Mesenchymal stem cell (in vitro differentiated cells and primary cell): ENCODE results near the gene SLC4A2.
A peak's percentile ranks its signal among the peaks of the same experiment; 100 is the strongest.

Experiments used
- DNase-seq: peaks from one replicate; pipeline ENCODE4 v3.0.0-alpha.2; 2013
- H2AFZ ChIP-seq: one replicate; pipeline ENCODE4 v1.6.1; 2013; ENCODE audit warnings: low read depth, mild to moderate bottlenecking, control low read depth, inconsistent platforms, low read length, moderate library complexity
- H2AK5ac ChIP-seq: 2 replicates; pipeline ENCODE4 v1.6.1; 2013; ENCODE audit warnings: low read length, moderate library complexity, mild to moderate bottlenecking, inconsistent platforms; ENCODE audit not compliant: severe bottlenecking
- H2BK120ac ChIP-seq: one replicate; pipeline ENCODE4 v1.6.1; 2013; ENCODE audit warnings: low read depth, mild to moderate bottlenecking, inconsistent platforms, low read length, moderate library complexity
- H2BK12ac ChIP-seq, 2 experiments: one replicate each; pipeline ENCODE4 v1.6.1; 2013; ENCODE audit warnings: inconsistent platforms in 2 of 2, low read length in 2 of 2, mild to moderate bottlenecking in 2 of 2, moderate library complexity in 2 of 2, control low read depth in 1 of 2
- H2BK15ac ChIP-seq: one replicate; pipeline ENCODE4 v1.6.1; 2013; ENCODE audit warnings: mild to moderate bottlenecking, low read depth, inconsistent platforms; ENCODE audit not compliant: poor library complexity, severe bottlenecking
- H2BK5ac ChIP-seq: 2 replicates; pipeline ENCODE4 v1.6.1; 2013; ENCODE audit warnings: low read depth, mild to moderate bottlenecking, low read length, control low read depth, inconsistent platforms; ENCODE audit not compliant: poor library complexity, severe bottlenecking
- H3K14ac ChIP-seq, 2 experiments: one replicate each; pipeline ENCODE4 v1.6.1; 2013; ENCODE audit warnings: inconsistent platforms in 2 of 2, low read length in 2 of 2, control low read depth in 1 of 2, mild to moderate bottlenecking in 1 of 2, moderate library complexity in 1 of 2
- H3K18ac ChIP-seq, 2 experiments: one replicate each; pipeline ENCODE4 v1.6.1; 2013; ENCODE audit warnings: inconsistent platforms in 2 of 2, low read length in 2 of 2, control low read depth in 1 of 2, low read depth in 1 of 2, mild to moderate bottlenecking in 1 of 2
- H3K23ac ChIP-seq, 2 experiments: one replicate each; pipeline ENCODE4 v1.6.1; 2013; ENCODE audit warnings: inconsistent platforms in 2 of 2, low read length in 2 of 2, mild to moderate bottlenecking in 2 of 2, moderate library complexity in 2 of 2, control low read depth in 1 of 2
- H3K27ac ChIP-seq: 2 replicates; pipeline ENCODE4 v1.5.1; 2013; ENCODE audit warnings: mild to moderate bottlenecking, moderate library complexity, low read length, control low read depth, inconsistent platforms; ENCODE audit not compliant: poor library complexity, severe bottlenecking
- H3K27me3 ChIP-seq, 2 experiments: 2 replicates each; pipeline versions ENCODE4 v1.6.1 to v1.7.0; 2013; ENCODE audit warnings: low read length in 2 of 2, mild to moderate bottlenecking in 2 of 2, moderate library complexity in 2 of 2, control low read depth in 1 of 2, inconsistent platforms in 1 of 2; ENCODE audit not compliant: control insufficient read depth in 1 of 2, insufficient read depth in 1 of 2
- H3K36me3 ChIP-seq, 2 experiments: 2 replicates each; pipeline versions ENCODE4 v1.6.1 to v1.7.0; 2013; ENCODE audit warnings: low read length in 2 of 2, control low read depth in 1 of 2, inconsistent platforms in 1 of 2, low read depth in 1 of 2, mild to moderate bottlenecking in 1 of 2; ENCODE audit not compliant: insufficient read depth in 2 of 2, control insufficient read depth in 1 of 2
- H3K4ac ChIP-seq, 2 experiments: one replicate each; pipeline ENCODE4 v1.6.1; 2013; ENCODE audit warnings: inconsistent platforms in 2 of 2, low read length in 2 of 2, mild to moderate bottlenecking in 2 of 2, moderate library complexity in 2 of 2, control low read depth in 1 of 2, low read depth in 1 of 2
- H3K4me1 ChIP-seq: 2 replicates; pipeline ENCODE4 v1.6.1; 2013; ENCODE audit warnings: low read depth, low read length, control low read depth; ENCODE audit not compliant: control insufficient read depth, insufficient read depth
- H3K4me2 ChIP-seq: 2 replicates; pipeline ENCODE4 v1.6.1; 2013; ENCODE audit warnings: low read length, mild to moderate bottlenecking, inconsistent platforms; ENCODE audit not compliant: poor library complexity, severe bottlenecking
- H3K4me3 ChIP-seq, 2 experiments: 2 replicates each; pipeline versions ENCODE4 v1.5.1 to v1.7.0; 2013; ENCODE audit warnings: low read length in 2 of 2, mild to moderate bottlenecking in 2 of 2, control low read depth in 1 of 2, low read depth in 1 of 2; ENCODE audit not compliant: insufficient read depth in 1 of 2
- H3K79me1 ChIP-seq: replicated peaks from 2 replicates; pipeline ENCODE4 v1.6.1; 2013; ENCODE audit warnings: mild to moderate bottlenecking, control low read depth, low read length, inconsistent platforms; ENCODE audit not compliant: poor library complexity, severe bottlenecking
- H3K9ac ChIP-seq: 2 replicates; pipeline ENCODE4 v1.7.0; 2013; ENCODE audit warnings: mild to moderate bottlenecking, low read length, moderate library complexity
- H3K9me3 ChIP-seq: 2 replicates; pipeline ENCODE4 v1.7.0; 2013; ENCODE audit warnings: mild to moderate bottlenecking, low read length; ENCODE audit not compliant: control insufficient read depth
- H4K8ac ChIP-seq: one replicate; pipeline ENCODE4 v1.6.1; 2013; ENCODE audit warnings: inconsistent platforms, mild to moderate bottlenecking, low read length, moderate library complexity
- H4K91ac ChIP-seq: one replicate; pipeline ENCODE4 v1.6.1; 2013; ENCODE audit warnings: mild to moderate bottlenecking, low read length, inconsistent platforms
- WGBS: methylation state at CpG from one replicate; pipeline ENCODE4 v1.1.7; 2013; ENCODE audit warnings: mixed read lengths; 5-methylcytosine and 5-hydroxymethylcytosine counted together

Gene SLC4A2

DNA sequence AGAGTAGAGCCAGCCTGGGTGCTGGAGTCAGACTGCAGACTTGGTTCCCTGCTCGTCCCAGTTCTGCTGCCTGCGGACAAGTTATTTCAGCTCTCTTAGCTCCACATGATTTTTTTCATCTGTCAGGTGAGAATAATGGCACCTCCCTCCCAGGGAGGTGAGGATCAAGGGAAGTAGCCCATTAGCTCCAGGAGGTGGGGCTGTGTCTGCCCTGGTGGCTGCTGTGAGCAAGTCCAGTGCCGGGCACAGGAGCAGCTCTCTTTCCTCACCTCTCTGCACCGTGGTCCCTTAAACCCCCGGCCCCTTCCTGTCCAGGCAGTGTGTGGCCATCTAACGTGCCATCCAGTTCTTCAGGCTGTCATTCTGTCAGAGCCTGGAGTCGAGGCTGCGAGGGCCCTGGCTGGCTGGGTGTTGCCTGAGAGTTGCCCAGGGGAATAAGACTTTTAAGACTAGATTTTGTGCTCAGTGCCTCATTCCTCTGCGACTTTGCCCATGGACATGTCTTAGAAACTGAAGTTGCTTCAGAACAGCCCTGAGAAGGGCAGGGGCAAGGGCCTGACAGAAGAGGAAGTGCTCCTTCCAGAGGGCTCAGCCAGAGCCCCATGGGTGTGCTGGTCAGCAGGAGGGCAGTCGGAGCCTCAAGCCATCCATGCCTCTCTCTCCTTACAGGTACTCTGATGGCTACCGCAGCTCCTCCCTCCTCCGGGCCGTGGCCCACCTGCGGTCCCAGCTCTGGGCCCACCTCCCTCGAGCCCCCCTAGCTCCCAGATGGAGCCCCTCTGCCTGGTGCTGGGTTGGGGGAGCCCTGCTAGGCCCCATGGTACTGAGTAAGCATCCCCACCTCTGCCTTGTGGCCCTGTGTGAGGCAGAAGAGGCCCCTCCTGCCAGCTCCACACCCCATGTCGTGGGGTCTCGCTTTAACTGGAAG lies 26.2 kb upstream of the SLC4A2 start:
- H2AFZ ChIP-seq: no peak overlapping the region
- H3K27me3 ChIP-seq: no peaks in the 10 kb centered on the region
- H4K91ac ChIP-seq: no peak overlapping the region
- H3K4me1 ChIP-seq: peaks cover 7% of the 10 kb centered on the region
- no peak overlapping the region for H2BK120ac ChIP-seq
- peak overlapping the region in 1 of 2 experiments; percentile 31 for H2BK12ac ChIP-seq
- no peak overlapping the region for H3K18ac ChIP-seq
- DNase-seq: no peak
- no peak overlapping the region for H3K27ac ChIP-seq
- no peak overlapping the region for H3K14ac ChIP-seq
- H3K9me3 ChIP-seq: no peaks in the 10 kb centered on the region
- no peak overlapping the region for H2BK15ac ChIP-seq
- no peak overlapping the region for H3K4me3 ChIP-seq
- H3K9ac ChIP-seq: no peak overlapping the region
- peaks cover 48 to 53% of the 10 kb centered on the region in 2 experiments for H3K36me3 ChIP-seq
- no peak overlapping the region for H3K4ac ChIP-seq
- no peak overlapping the region for H3K4me2 ChIP-seq
- H4K8ac ChIP-seq: no peak overlapping the region
- H3K79me1 ChIP-seq: peaks cover 23% of the 10 kb centered on the region
- 87% methylated on average over 17 of the region's 17 CpGs for WGBS
- no peak overlapping the region for H3K23ac ChIP-seq
- H2AK5ac ChIP-seq: no peak overlapping the region
- H2BK5ac ChIP-seq: no peak overlapping the region

- Histone ChIP-seq H4K91ac (no peak overlapping the region), H3K23ac (no peak overlapping the region), H3K18ac (no peak overlapping the region), H3K4me2 (no peak overlapping the region), H3K27ac (no peak overlapping the region), H3K36me3 (peaks cover 48 to 53% of the 10 kb centered on the region in 2 experiments), H2BK120ac (no peak overlapping the region), H2BK15ac (no peak overlapping the region), H3K14ac (no peak overlapping the region), H2AFZ (no peak overlapping the region), H2BK12ac (no peak overlapping the region), H3K4ac (no peak overlapping the region), H3K27me3 (no peaks in the 10 kb centered on the region), H3K4me1 (peaks cover 14% of the 10 kb centered on the region), H4K8ac (no peak overlapping the region), H2AK5ac (no peak overlapping the region), H3K4me3 (no peak overlapping the region), H3K9ac (no peak overlapping the region), H2BK5ac (no peak overlapping the region), H3K9me3 (no peaks in the 10 kb centered on the region), H3K79me1 (peaks cover 21% of the 10 kb centered on the region)
- 95% methylated on average over 5 of the region's 5 CpGs for WGBS
- no peak for DNase-seq
Observed at GRCh38 chr7:151033864-151034249, 25.5 kb upstream of the SLC4A2 start.

- H3K4me2 ChIP-seq: no peak overlapping the region
- H2BK12ac ChIP-seq: no peak overlapping the region
- H2BK5ac ChIP-seq: no peak overlapping the region
- H3K36me3 ChIP-seq: peaks cover 48 to 53% of the 10 kb centered on the region in 2 experiments
- H4K91ac ChIP-seq: no peak overlapping the region
- H4K8ac ChIP-seq: no peak overlapping the region
- H3K9ac ChIP-seq: no peak overlapping the region
- no peaks in the 10 kb centered on the region for H3K27me3 ChIP-seq
- no peak overlapping the region for H3K4me3 ChIP-seq
- DNase-seq: no peak
- no peak overlapping the region for H2AK5ac ChIP-seq
- no peaks in the 10 kb centered on the region for H3K9me3 ChIP-seq
- no peak overlapping the region for H2BK120ac ChIP-seq
- H3K4me1 ChIP-seq: peaks cover 17% of the 10 kb centered on the region
- H3K79me1 ChIP-seq: peaks cover 21% of the 10 kb centered on the region
- no peak overlapping the region for H2AFZ ChIP-seq
- no peak overlapping the region for H2BK15ac ChIP-seq
- H3K18ac ChIP-seq: no peak overlapping the region
- 97% methylated on average over 20 of the region's 21 CpGs for WGBS
- H3K23ac ChIP-seq: no peak overlapping the region
- H3K4ac ChIP-seq: no peak overlapping the region
- H3K14ac ChIP-seq: no peak overlapping the region
- H3K27ac ChIP-seq: no peak overlapping the region
Observed at GRCh38 chr7:151034312-151035025, 24.9 kb upstream of the SLC4A2 start.

DNA sequence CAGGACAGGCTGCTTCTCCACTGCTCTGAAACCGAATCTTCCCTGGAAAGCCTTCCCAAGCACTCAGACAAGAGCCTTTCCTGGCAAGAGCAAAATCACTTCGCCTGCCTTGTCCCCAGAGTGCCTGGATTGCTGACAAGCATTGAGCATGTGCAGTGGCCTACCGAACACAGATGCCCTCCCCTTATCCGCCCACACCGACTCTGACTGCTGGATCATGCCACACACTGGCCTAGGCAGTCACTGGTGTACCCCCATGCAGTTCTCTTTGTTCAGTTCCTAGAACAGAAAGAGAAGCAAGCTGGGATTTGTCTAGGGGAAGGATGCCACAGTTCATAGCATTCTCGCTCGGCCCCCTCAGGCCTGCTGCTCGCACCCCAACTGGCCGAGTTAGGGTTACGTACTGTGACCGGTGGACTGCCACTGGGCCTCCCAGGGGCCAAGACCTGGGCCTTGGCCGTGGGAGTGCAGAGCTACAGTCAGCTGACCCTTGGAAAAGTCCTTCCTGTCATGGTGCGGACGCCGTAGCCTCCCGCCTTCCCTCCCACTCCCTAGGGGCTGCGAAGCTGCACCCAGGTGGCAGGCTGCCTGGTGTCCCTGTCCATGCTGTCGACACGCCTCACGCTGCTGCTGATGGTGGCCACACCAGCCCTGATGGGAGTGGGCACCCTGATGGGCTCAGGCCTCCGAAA lies 24.2 kb upstream of the SLC4A2 start:
- Histone ChIP-seq H2AFZ (no peak overlapping the region), H3K27me3 (no peaks in the 10 kb centered on the region), H3K9ac (no peak overlapping the region), H2BK120ac (no peak overlapping the region), H2BK15ac (no peak overlapping the region), H3K9me3 (no peaks in the 10 kb centered on the region), H4K8ac (no peak overlapping the region), H3K79me1 (peaks cover 20% of the 10 kb centered on the region), H3K14ac (no peak overlapping the region), H4K91ac (no peak overlapping the region), H2AK5ac (no peak overlapping the region), H3K23ac (no peak overlapping the region), H3K4me1 (peaks cover 23% of the 10 kb centered on the region), H3K4ac (no peak overlapping the region), H2BK5ac (no peak overlapping the region), H3K18ac (no peak overlapping the region), H3K4me3 (no peak overlapping the region), H3K27ac (no peak overlapping the region), H3K4me2 (no peak overlapping the region), H3K36me3 (peaks cover 48 to 53% of the 10 kb centered on the region in 2 experiments), H2BK12ac (peak overlapping the region in 1 of 2 experiments; percentile 12)
- WGBS: 93% methylated on average over 20 of the region's 21 CpGs
- DNase-seq: no peak
